Tongue (tissue), 2 donors: ENCODE measurements around the gene GBP7. TPM values are rescaled to one million over a fixed set of nuclear protein-coding genes. Genes with fewer than 3 reads are reported as not detected.
"Not testable (repeated sequence)": the region's sequence is repeated elsewhere in the genome, so short reads cannot be mapped to it uniquely, and the experiment has no call there.

ENCODE experiments used
- DNase-seq: peaks from one replicate; pipeline ENCODE4 v3.0.0-alpha.2; 2015
- total RNA-seq: library from RNA; depleted of rRNA; stranded (reverse); fragments of >200 nt; gene quantifications from one replicate; pipeline ENCODE4 v1.2.3, GENCODE V29; 2014

The GBP7 gene
- total RNA-seq, 1 donor from 2014 or later = not detected

DNA sequence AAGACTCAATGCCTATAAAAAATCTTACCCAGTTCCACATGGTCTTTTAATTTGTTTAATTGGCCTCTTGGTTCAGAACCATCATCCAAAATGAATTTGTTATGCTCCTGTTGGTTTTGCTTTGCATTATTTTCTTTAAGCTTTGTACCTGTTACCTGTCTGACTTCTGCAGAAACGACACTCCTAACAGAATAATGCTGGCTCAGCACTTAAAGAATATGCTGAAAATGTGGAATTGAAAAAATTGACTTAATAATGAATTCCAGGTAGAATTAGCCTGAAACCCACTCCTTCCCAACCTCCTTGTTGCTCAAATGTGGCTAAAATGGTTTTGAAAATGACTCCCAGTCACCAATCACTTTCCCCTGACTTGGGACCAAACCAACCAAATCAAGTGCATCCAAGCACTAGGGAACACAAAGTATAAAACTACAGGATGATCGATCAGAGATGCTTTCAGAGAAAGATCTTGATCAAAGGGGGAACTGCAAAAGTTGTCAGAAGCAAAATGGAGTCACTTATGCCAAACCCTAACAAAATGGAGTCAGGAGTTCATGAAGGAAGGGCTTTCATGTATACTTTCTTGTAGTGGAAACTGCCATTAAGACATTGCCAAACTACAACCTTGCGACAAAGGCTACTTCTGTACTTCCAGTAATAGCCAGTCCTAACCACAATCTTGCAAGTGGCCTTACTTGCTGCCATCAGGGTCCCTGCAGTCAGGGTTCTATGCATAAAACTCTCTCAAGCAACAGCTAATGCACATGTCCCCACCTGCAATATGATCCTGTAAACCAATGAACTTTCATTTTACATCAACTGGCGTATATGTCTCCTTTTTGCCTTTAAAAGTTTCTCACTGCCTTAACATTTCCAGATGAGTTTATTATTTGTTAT, 5.4 kb downstream of the GBP7 start:
- no peak for DNase-seq

DNA sequence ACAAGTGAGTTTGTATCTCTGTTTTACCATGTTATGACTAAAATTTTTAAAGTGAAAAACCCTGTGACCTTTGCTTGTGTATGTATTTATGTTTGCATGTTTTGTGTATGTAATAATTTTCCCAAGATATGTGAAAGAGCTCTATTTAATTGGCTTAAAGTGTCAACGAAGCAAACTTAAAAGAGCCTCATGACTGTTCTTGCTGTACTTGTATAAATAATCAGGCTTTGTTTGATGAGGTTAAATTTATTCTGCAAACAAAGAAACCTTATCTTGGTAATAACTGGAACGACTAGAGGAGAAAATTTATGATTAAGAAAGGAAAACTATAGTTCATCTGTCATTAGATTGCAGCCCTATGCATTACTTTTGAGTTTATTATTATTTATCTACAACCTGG, 6.6 kb downstream of the GBP7 start:
- DNase-seq = no peak

DNA sequence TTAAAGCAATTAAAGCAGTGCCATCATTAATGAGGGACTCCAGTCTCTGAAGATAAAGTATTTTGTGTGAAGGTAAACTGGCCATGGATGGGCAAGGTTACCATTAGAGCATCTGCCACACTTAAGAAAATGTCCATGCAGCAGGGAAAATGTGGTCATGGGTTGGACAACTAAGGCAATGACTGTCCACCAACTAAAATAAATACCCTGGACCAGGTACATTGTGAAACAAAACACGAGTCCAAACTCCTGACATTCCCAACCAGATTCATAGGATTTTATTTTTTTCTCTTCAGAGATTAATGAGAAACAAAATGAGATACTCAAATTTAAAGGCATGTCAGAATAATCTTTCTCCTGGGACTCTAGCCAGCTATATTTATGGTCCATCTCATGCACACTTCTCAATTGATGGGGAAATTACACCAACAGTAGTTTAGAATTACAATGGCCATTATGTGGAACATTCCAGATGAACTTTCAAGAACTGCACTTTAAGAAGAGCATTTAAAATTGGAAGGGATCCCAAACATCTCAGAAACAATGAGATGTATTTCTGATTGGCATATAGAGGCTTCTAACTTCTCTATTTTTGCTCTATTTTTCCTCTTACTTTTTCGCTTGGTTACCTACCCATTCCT, 8.1 kb downstream of the GBP7 start:
- peak; percentile 23 for DNase-seq

DNA sequence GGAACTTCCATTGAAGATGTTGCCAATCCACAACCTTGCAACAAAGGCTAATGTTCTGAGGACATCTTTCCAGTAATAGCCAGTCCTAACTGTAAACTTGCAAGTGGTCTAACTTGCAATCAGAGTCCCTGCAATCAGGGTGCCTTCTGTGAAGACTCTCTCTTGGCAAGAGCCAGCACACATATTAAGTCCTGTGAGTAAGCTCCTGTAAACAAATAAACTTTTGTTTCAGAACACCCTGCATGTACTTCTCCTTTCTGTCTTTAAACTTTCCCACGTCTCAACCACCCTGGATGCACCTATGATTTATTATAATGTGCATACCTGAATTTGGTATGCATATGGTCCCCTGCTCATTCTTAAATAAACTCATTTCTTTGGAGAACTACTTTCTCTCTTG, 9.1 kb downstream of the GBP7 start:
- no peak for DNase-seq

DNA sequence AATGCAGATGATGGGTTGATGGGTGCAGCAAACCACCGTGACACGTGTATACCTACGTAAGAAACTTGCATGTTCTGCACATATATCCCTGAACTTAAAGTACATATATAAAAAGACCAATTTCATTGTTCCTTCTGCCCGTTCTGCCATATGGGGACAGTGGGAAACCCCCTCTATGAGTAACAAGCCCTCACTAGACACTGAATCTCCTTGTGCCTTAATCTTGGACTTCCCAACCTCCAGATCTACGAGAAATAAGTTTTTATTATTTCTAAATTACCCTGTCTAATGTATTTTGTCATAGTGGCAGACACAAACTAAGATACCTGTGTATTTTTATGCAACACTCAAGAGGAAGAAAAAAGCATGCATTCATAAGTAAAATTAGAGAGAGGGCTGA, 10.0 kb downstream of the GBP7 start:
- no peak for DNase-seq

DNA sequence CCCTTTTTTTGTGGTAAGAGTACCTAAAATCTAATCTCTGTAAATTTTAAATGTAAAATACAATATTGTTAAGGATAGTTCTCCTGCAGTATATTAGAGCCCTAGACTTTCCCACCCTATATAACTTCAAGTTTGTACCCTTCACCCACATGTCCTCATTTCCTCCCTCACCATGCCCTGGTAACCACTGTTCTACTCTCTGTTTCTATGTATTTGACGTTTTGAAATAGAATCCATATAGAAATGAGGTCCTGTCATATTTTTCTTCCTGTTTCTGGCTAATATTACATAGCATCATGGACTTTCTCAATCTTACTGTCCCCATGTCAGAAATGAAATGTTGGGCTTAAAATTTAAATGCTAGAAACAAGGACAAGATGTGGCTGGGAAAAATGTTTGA, 24.8 kb downstream of the GBP7 start:
- DNase-seq = no peak

DNA sequence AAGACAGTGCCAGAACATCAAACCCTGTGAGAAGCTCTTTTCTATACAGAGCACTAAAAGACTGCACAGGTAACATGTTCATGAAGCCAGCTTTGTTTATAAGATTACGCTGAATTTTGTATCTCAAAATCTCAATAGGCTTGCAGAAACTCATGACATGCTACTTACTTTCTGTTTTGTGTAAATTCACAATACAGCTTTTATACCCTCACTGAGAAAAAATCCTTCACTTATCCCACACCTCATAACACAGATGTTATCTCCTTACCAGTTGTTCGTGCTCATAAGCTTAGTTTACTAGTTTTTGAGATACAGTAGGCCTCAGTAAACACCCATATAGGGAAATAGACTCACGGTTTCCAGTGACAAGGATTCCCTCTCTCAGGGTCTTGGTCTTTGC, 25.8 kb downstream of the GBP7 start:
- no peak for DNase-seq

DNA sequence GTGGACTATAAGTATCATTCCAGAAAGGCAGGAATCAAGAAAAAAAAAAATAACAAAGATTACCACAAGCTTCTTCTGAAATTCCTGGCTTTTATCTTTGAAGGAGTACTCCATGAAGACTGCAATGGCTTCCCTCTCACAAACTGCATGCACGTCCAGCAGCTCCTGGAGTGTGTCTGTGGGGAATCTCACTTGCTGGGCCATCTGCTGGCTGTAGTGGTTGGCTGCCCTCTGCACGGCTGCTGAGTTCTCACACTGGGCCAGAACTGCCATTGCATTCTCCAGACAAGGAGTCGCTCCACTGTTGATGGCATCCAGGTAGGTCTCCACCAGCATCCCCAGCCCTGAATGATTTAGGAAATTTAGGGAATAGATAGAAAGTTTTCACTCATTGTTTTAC, 26.6 kb downstream of the GBP7 start:
- peak; percentile 28 for DNase-seq

DNA sequence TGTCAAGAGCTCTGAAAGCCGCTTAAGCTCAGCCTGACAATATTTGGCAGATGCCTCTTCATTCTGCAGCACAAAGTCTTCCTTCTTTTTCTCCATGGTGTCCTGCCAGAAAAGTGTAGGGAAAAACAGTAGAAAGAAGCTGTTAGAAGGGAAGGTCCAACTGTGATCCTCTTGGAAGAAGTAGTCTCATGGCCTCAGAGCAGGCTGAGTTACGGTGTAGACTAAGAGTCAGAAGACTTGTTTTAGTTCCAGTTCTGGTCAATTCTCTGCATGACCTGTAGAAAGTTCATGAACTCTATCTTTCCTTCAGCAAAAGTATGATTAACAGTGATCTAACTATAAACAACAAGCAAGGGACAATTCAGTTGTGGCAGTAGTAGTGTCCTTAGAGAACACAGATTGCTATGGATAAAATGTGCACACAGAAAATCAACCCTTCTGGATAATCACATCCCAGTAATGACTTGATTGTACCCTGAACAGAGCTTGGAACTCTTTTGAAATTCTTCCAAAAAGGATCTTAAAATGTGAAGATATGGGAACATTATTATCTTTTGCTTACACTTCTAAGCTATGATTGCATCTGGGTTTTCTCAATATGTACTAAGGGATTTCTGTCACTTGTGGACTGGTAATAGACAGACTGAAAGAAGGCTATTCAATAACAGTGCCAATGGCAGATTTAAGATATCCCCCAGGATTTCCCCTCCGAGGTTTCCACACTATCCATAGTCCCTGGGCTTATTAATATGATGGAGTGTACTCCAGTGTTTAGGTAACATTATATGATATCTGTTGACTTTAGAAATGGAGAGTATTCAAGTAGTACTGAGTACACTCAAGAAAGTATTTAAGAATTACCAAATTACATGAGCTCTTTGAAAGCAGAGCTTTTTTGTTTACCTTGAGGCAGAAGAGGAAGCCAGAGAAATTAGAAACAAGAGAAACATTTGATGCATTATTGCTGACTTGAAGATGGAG, 27.8 kb downstream of the GBP7 start:
- DNase-seq = peak; percentile 32

DNA sequence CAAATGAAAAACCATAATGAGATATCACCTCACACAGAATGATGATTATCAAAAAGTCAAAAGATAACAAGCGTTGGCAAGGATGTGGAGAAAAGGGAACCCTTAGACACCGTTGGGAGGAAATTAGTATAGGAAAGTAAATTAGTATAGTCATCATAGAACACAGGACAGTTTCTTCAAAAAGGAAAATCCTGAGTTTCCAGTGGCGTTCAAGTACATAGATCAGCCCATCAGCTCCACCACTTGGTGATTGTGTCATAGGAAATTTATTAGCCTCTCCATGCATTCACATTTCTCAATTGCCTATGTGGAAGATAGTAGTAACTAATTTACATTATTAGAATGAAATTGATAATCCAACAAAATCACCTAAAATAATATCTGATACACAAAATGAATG, 29.1 kb downstream of the GBP7 start:
- DNase-seq = no peak

DNA sequence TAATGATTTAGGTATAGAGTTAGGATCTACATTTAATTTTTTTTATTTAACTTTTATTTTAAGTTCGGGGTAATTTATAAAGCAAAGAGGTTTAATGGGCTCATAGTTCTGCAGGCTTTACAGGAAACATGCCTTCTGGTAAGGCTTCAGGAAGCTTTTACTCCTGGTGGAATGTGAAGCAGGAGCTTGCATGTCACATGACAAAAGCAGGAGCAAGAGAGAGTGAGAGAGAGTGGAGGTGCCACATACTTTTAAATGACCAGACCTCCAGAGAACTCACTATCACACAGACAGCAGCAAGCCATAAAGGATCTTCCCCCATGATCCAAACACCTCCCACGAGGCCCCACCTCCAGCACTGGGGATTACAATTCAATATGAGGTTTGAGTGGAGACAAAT, 32.3 kb downstream of the GBP7 start:
- no peak for DNase-seq

DNA sequence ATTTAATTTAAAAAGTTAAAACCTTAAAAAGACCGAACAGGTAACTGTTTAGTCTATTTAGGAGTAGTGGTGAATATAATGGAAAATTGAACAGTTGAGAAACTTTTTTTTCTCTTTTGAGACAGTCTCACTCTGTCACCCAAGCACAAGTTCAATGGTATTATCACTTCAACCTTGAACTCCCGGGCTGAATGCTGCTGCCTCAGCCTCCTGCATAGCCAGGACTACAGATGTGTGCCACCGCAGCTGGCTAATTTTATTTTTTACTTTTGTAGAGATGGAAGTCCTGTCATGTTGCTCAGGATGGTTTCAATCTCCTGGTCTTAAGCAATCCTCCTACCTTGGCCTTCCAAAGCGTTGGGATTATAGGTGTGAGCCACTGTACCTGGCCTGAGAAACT, 33.6 kb downstream of the GBP7 start:
- DNase-seq = no peak

DNA sequence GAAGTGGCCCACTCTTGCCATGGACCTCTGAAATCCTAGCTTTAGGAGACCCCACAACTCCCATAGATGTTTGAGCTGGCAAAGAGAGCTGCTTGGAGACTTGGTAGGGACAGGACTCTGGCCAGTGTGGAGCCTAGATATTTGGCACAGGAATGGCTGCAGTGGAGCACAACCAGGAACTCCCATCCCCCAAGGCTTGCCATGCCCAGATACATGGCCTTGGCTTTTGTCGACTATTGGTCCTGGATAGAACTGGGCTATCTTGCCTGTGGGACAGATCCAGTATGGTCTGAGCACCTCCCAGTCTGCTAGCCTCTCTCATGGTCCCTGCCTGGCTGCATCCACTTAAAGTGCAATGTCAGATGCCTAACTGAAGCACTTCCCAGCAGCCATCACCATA, 42.1 kb downstream of the GBP7 start:
- no peak for DNase-seq

DNA sequence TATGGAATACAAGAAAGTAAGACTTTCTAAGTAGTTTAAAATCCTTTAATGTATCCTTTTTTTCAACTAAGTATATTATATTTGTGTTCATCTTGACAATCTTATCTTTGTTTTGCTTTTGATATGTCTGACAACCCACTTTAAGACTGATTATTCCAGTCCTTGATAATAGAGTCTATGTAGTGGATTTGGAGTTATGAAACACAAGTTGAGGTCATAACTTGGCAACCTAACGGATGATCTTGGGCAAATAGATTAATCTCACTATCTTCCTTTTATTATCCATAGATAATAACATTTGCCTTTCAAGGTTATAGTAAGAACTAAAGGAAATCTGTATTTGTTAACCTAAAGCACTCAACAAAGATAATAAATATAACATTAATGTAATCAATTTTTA, 45.1 kb downstream of the GBP7 start:
- DNase-seq = no peak

DNA sequence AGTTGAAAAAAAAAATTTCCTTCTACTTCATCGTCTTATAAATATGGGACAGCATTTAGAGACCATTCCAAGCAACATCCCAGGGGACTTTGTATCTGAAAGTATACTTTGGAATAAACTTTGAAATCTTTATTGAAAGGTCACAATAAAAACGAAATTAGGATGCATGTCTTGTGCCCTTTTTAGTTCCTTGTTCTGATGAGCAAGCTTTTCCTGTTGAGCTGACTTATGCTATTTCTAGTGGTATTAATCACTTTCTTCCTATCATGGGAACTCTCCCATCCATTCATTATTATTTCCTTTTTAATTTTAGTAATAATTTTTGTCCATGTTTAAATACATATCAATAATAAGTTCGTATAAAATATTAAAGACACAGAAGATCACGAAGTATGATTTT, 45.9 kb downstream of the GBP7 start:
- no peak for DNase-seq

DNA sequence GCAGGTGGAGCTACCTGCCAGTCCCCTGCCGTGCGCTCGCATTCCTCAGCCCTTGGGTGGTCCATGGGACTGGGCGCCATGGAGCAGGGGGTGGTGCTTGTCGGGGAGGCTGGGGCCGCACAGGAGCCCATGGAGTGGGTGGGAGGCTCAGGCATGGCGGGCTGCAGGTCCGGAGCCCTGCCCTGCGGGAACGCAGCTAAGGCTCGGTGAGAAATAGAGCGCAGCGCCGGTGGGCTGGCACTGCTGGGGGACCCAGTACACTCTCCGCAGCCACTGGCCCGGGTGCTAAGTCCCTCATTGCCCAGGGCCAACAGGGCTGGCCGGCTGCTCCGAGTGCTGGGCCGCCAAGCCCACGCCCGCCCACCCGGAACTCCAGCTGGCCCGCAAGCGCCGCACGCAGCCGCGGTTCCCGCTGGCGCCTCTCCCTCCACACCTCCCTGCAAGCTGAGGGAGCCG, 47.8 kb downstream of the GBP7 start:
- DNase-seq = not testable (repeated sequence)

DNA sequence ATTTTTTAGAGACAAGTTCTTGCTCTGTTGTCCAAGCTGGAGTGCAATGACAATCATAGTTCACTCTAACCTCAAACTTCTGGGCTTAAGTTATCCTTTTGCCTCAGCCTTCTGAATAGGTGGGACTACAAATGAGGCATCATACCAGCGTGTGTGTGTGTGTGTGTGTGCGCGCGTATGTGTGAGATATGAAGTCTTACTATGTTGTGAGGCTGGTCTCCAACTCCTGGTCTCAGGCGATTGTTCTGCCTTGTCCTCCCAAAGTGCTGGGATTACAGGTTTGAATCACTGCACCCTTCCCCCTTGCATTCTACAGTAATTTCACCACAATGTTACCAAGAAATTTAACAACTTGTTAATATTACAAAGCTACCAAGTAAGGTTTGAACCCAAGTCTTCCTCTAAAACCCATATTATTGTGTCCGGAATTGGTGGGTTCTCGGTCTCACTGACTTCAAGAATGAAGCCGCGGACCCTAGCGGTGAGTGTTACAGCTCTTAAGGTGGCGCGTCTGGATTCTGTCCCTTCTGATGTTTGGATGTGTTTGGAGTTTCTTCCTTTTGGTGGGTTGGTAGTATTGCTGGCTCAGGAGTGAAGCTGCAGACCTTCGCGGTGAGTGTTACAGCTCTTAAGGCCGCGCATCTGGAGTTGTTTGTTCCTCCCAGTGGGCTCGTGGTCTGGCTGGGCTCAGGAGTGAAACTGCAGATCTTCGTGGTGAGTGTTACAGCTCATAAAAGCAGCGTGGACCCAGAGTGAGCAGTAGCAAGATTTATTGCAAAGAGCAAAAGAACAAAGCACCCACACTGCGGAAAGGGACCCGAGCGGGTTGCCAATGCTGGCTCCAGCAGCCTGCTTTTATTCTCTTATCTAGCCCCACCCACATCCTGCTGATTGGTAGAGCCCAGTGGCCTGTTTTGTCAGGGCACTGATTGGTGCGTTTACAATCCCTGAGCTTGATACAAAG, 48.9 kb downstream of the GBP7 start:
- not testable (repeated sequence) for DNase-seq

DNA sequence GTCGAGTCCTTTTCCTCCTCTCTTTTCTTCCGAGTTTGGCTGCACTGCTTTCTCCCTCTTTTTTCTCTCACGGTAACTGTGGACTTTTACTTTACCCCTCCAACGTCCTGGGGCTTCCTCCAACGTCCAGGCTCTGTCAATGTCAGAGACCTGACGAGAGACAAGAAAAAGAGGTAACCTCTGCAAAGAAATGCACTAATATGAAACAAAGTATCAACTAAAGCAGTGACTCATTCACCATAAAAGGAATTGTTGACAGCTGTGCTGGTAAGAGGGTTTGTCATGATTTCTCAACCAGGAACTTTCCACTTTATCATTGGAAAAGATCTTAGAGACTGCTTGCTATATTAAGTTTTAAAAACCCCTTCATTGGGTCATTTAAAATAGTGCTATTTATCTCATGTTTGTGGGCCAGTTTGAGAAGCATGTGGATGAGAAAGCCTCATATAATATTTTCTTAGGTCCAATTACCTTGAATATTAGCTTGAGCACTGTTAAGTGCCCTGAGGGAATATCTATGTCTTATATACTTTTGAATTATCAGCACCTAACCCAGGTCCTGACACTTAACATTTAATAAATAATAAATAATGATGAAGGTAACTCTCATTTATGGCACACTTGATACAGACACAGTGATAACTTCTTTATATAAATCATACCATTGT, 49.8 kb downstream of the GBP7 start, which contains the start of gene GBP2:
GBP2 (minus strand) TSS at position 202 of the 668 bp plus-strand sequence. CDS start 4,148 bp downstream, outside the sequence.
- DNase-seq = peak; percentile 24

DNA sequence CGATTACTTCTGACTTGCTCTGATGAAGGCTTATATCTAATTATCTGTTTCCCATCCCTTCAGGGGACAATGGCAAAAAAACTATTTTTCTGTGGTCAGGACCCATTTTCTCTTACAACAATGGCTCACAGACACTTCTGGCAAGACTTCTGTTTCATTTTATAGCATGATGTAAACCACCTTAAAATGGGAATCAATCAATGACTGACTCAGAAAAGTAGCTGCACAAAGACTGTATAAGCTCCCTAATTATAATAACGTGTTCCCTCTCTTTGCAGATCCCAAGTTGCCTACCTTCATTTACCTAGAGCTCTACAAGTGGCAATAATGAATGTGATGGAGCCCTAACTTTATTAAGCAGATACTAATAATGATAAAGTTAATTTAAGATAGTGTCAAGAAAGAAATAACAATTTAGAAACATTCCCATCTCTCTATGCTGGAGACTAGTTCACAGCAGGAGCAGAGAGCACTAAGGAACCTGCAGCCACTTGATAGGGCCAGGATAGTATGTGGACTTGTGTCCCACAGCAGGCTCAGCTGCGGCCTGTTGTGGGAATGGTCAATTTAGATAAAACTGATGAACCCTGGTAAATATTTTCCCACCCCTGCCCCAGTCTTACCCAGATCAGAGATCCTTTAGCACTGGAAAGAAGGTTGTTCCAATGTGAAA, 50.4 kb downstream of the GBP7 start:
- DNase-seq = no peak

DNA sequence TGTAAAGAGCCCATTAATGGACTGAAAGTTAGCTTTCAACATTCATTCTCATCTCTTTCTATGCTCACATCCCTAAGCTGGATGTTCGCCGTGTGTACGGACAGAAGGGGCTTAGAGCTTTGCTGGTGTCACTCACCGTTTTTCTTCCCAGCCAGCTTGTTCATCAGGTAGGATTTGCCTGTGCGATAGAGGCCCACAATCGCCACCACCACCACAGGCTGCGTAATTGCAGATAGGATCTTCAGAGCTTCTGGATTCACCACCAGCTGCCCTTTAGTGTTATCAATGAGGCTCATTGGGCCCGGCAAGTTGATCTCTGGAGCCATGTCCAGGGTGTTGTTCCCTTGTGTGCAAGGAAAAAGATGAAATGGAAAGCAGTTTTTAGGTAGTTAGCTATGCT, 54.2 kb downstream of the GBP7 start:
- no peak for DNase-seq
